H1 (cell line): Measurements from ENCODE around the gene PAFAH1B1. TPM values are rescaled to one million over a fixed set of nuclear protein-coding genes. Genes with fewer than 3 reads are reported as not detected.

ENCODE experiments used
- CTCF ChIA-PET: fragments of 300-600 bp; sonication (Branson Sonifier 250); formaldehyde crosslinking; loops from one replicate; lab custom pipeline; 2021; ENCODE audit not compliant: partially characterized antibody; lab: Charles Lee
- POLR2A ChIA-PET: fragments of 300-600 bp; sonication (Branson Sonifier 250); formaldehyde crosslinking; loops from one replicate; lab custom pipeline; 2021; ENCODE audit warnings: inconsistent platforms; ENCODE audit not compliant: partially characterized antibody; lab: Charles Lee
- DNase-seq, 2 experiments: peaks; one replicate each; pipeline versions ENCODE4 v3.0.0 to v3.0.0-alpha.2; 2010 to 2022; ENCODE audit warnings: low spot score in 2 of 2, low read depth in 1 of 2, mixed read lengths in 1 of 2
- FAIRE-seq: peaks from 2 replicates; lab custom pipeline; 2011; peaks lifted over from hg19 to GRCh38; lab: Jason Lieb, UNC
- H2AFZ ChIP-seq: 2 replicates; pipeline ENCODE4 v1.8.1; 2012; ENCODE audit warnings: low read length, inconsistent platforms
- H2AK5ac ChIP-seq: 2 replicates; pipeline ENCODE4 v1.6.1; 2013; ENCODE audit warnings: low read depth, low read length
- H2BK120ac ChIP-seq: replicated peaks from 2 replicates; pipeline ENCODE3; 2013; ENCODE audit warnings: low read depth, low read length, inconsistent platforms
- H2BK12ac ChIP-seq: 2 replicates; pipeline ENCODE4 v1.6.1; 2013; ENCODE audit warnings: low read depth, low read length
- H2BK15ac ChIP-seq: 2 replicates; pipeline ENCODE4 v1.6.1; 2013; ENCODE audit warnings: low read length
- H2BK20ac ChIP-seq: 2 replicates; pipeline ENCODE4 v1.6.1; 2013; ENCODE audit warnings: low read length
- H2BK5ac ChIP-seq: 2 replicates; pipeline ENCODE4 v1.6.1; 2013; ENCODE audit warnings: low read depth, low read length
- H3K14ac ChIP-seq: 2 replicates; pipeline ENCODE4 v1.6.1; 2013; ENCODE audit warnings: inconsistent platforms; ENCODE audit not compliant: insufficient read length
- H3K18ac ChIP-seq: 2 replicates; pipeline ENCODE4 v1.6.1; 2013; ENCODE audit warnings: low read length; ENCODE audit errors: extremely low read depth
- H3K23ac ChIP-seq: 2 replicates; pipeline ENCODE4 v1.6.1; 2013; ENCODE audit warnings: inconsistent platforms; ENCODE audit not compliant: insufficient read length
- H3K23me2 ChIP-seq: 2 replicates; pipeline ENCODE4 v1.6.1; 2013; ENCODE audit warnings: low read depth, low read length
- H3K27ac ChIP-seq: 2 replicates; pipeline ENCODE4 v1.6.1; 2011; ENCODE audit warnings: low read depth, low read length, inconsistent platforms
- H3K27me3 ChIP-seq, 4 experiments: replicated peaks in 1 of 4; 1 replicate in 1 of 4; 2 replicates in 3 of 4; pipeline versions ENCODE4 v1.6.1 to v1.8.1; 2011 to 2013; ENCODE audit warnings: low read length in 3 of 4, mild to moderate bottlenecking in 3 of 4, inconsistent platforms in 2 of 4, mixed read lengths in 2 of 4, moderate library complexity in 1 of 4; ENCODE audit not compliant: control insufficient read depth in 3 of 4, insufficient read depth in 3 of 4; ENCODE audit errors: extremely low read depth in 1 of 4
- H3K36me3 ChIP-seq, 4 experiments: 2 replicates each; pipeline versions ENCODE4 v1.6.1 to v1.8.1; 2011 to 2013; ENCODE audit warnings: mild to moderate bottlenecking in 4 of 4, low read length in 3 of 4, moderate library complexity in 2 of 4, control low read depth in 1 of 4, inconsistent platforms in 1 of 4; ENCODE audit not compliant: insufficient read depth in 4 of 4, control insufficient read depth in 2 of 4
- H3K4ac ChIP-seq: replicated peaks from 2 replicates; pipeline ENCODE3; 2013; ENCODE audit warnings: low read length, low read depth, mixed read lengths, inconsistent platforms; ENCODE audit not compliant: insufficient read length
- H3K4me1 ChIP-seq, 4 experiments: replicated peaks in 1 of 4; 1 replicate in 1 of 4; 2 replicates in 3 of 4; pipeline versions ENCODE4 v1.6.1 to v1.8.1; 2011 to 2013; ENCODE audit warnings: low read length in 3 of 4, inconsistent platforms in 2 of 4, mixed read lengths in 1 of 4; ENCODE audit not compliant: insufficient read depth in 4 of 4, control insufficient read depth in 3 of 4
- H3K4me2 ChIP-seq, 2 experiments: 2 replicates each; pipeline versions ENCODE4 v1.6.1 to v1.8.1; 2011 to 2013; ENCODE audit warnings: low read depth in 2 of 2, low read length in 2 of 2, control low read depth in 1 of 2, inconsistent platforms in 1 of 2, mild to moderate bottlenecking in 1 of 2; ENCODE audit not compliant: insufficient read depth in 1 of 2
- H3K4me3 ChIP-seq, 4 experiments: fragments of 200-600, 300-600 bp in 1 of 4; sonication (generic), shearing (Covaris generic), sonication (Bioruptor Twin) in 1 of 4; 2 replicates each; pipeline versions ENCODE4 v1.5.1 to v1.8.1; 2011 to 2016; ENCODE audit warnings: low read length in 4 of 4, low read depth in 3 of 4, control low read depth in 2 of 4, inconsistent platforms in 2 of 4, mild to moderate bottlenecking in 2 of 4, mixed read lengths in 1 of 4, moderate library complexity in 1 of 4; ENCODE audit not compliant: insufficient read depth in 2 of 4; ENCODE audit errors: extremely low read depth in 1 of 4
- H3K56ac ChIP-seq: replicated peaks from 2 replicates; pipeline ENCODE3; 2013; ENCODE audit warnings: low read depth, mild to moderate bottlenecking, mixed read lengths, low read length, inconsistent platforms; ENCODE audit not compliant: insufficient read length
- H3K79me1 ChIP-seq: 2 replicates; pipeline ENCODE4 v1.6.1; 2013; ENCODE audit warnings: low read depth, low read length, control low read depth
- H3K79me2 ChIP-seq, 2 experiments: 2 replicates each; pipeline versions ENCODE4 v1.6.1 to v1.8.1; 2012 to 2013; ENCODE audit warnings: low read length in 2 of 2, mild to moderate bottlenecking in 2 of 2, inconsistent platforms in 1 of 2; ENCODE audit not compliant: insufficient read depth in 2 of 2, control insufficient read depth in 1 of 2
- H3K9ac ChIP-seq, 4 experiments: replicated peaks in 1 of 4; 1 replicate in 1 of 4; 2 replicates in 3 of 4; pipeline versions ENCODE4 v1.6.1 to v1.8.1; 2011 to 2013; ENCODE audit warnings: low read depth in 3 of 4, low read length in 3 of 4, control low read depth in 2 of 4, mild to moderate bottlenecking in 2 of 4, moderate library complexity in 2 of 4, inconsistent platforms in 1 of 4; ENCODE audit errors: extremely low read depth in 1 of 4
- H3K9me3 ChIP-seq, 2 experiments: 2 replicates each; pipeline versions ENCODE4 v1.6.1 to v1.8.1; 2012 to 2013; ENCODE audit warnings: mild to moderate bottlenecking in 2 of 2, moderate library complexity in 2 of 2, control low read depth in 1 of 2, inconsistent platforms in 1 of 2, low read depth in 1 of 2, low read length in 1 of 2, mixed read lengths in 1 of 2; ENCODE audit not compliant: insufficient read depth in 2 of 2
- H4K20me1 ChIP-seq, 2 experiments: replicated peaks in 1 of 2; 2 replicates each; pipeline versions ENCODE3 to v1.8.1; 2011 to 2013; ENCODE audit warnings: inconsistent platforms in 2 of 2, low read length in 2 of 2, mild to moderate bottlenecking in 1 of 2; ENCODE audit not compliant: insufficient read depth in 2 of 2, control insufficient read depth in 1 of 2
- H4K5ac ChIP-seq: 2 replicates; pipeline ENCODE4 v1.6.1; 2013; ENCODE audit warnings: low read length, low read depth, mixed read lengths, inconsistent platforms; ENCODE audit not compliant: insufficient read length
- H4K8ac ChIP-seq: 2 replicates; pipeline ENCODE4 v1.8.0; 2013; ENCODE audit warnings: mild to moderate bottlenecking, moderate library complexity, low read length, inconsistent platforms; ENCODE audit not compliant: insufficient read depth; ENCODE audit errors: extremely low read depth
- H4K91ac ChIP-seq: replicated peaks from 2 replicates; pipeline ENCODE3; 2013; ENCODE audit warnings: low read length, mixed read lengths, inconsistent platforms; ENCODE audit not compliant: insufficient read length
- BCL11A ChIP-seq, 2 experiments: IDR thresholded peaks; one replicate each; pipeline ENCODE4 v1.6.1; 2011; ENCODE audit warnings: low read depth in 2 of 2, low read length in 2 of 2, mild to moderate bottlenecking in 2 of 2
- CBX8 ChIP-seq: fragments of 300-800, 300-1000 bp; sonication (generic); IDR thresholded peaks from 2 replicates; pipeline ENCODE4 v1.7.1; 2016; ENCODE audit warnings: low read depth, low read length, borderline replicate concordance
- CHD1 ChIP-seq: IDR thresholded peaks from 2 replicates; pipeline ENCODE4 v1.6.1; 2012; ENCODE audit warnings: low read depth, low read length, improper control_type of control experiment
- EGR1 ChIP-seq: IDR thresholded peaks from 2 replicates; pipeline ENCODE4 v1.6.1; 2011; ENCODE audit warnings: low read depth, low read length, borderline replicate concordance
- EP300 ChIP-seq, 2 experiments: IDR thresholded peaks; 1 replicate in 1 of 2; 2 replicates in 1 of 2; pipeline ENCODE4 v1.6.1; 2011 to 2012; ENCODE audit warnings: low read depth in 2 of 2, low read length in 2 of 2, mild to moderate bottlenecking in 2 of 2, borderline replicate concordance in 1 of 2, inconsistent platforms in 1 of 2, moderate library complexity in 1 of 2
- KDM1A ChIP-seq: fragments of 200-600, 300-600 bp; sonication (generic); IDR thresholded peaks from 2 replicates; pipeline ENCODE4 v1.7.1; 2016; ENCODE audit warnings: mild to moderate bottlenecking, low read length, borderline replicate concordance
- KDM4A ChIP-seq: IDR thresholded peaks from one replicate; pipeline ENCODE4 v1.7.1; 2012; ENCODE audit warnings: low read depth, mild to moderate bottlenecking, moderate library complexity, low read length, inconsistent platforms; ENCODE audit not compliant: severe bottlenecking
- NANOG ChIP-seq: IDR thresholded peaks from 2 replicates; pipeline ENCODE4 v1.6.1; 2011; ENCODE audit warnings: low read length, low read depth, mild to moderate bottlenecking, inconsistent platforms; ENCODE audit not compliant: insufficient read depth, poor library complexity, severe bottlenecking
- NRF1 ChIP-seq: IDR thresholded peaks from 2 replicates; pipeline ENCODE4 v1.6.1; 2011; ENCODE audit warnings: mild to moderate bottlenecking, low read depth, low read length, improper control_type of control experiment
- SUZ12 ChIP-seq: fragments of 200-600 bp; sonication (generic); IDR thresholded peaks from 2 replicates; pipeline ENCODE4 v1.6.1; 2012; ENCODE audit warnings: mild to moderate bottlenecking, inconsistent platforms, low read length, moderate library complexity, mixed read lengths
- YY1 ChIP-seq: IDR thresholded peaks from 2 replicates; pipeline ENCODE4 v1.6.1; 2011; ENCODE audit warnings: low read depth, mild to moderate bottlenecking, low read length
- ZNF274 ChIP-seq: IDR thresholded peaks from 2 replicates; pipeline ENCODE4 v1.7.0; 2012; ENCODE audit warnings: low read length, borderline replicate concordance; ENCODE audit errors: extremely low read depth
- WGBS, 2 experiments: shearing (Covaris generic) in 1 of 2; methylation state at CpG; one replicate each; pipeline versions ENCODE4 v1.1.6 to v1.1.7; 2013 to 2015; ENCODE audit warnings: low lambda C conversion rate in 2 of 2, mixed read lengths in 2 of 2, inconsistent platforms in 1 of 2, low coverage in 1 of 2, missing lambda C conversion rate in 1 of 2; ENCODE audit not compliant: insufficient replicate concordance in 2 of 2, insufficient coverage in 1 of 2, insufficient read length in 1 of 2; ENCODE audit errors: extremely low coverage in 1 of 2, missing lambda C conversion rate in 1 of 2; 5-methylcytosine and 5-hydroxymethylcytosine counted together
- polyA plus RNA-seq, 7 experiments: library from polyadenylated mRNA; depleted of rRNA in 3 of 7; stranded (reverse) in 5 of 7; unstranded in 2 of 7; fragments of >200 nt in 5 of 7; fragments of 200-250 nt in 2 of 7; gene quantifications; 1 replicate in 5 of 7; 2 replicates in 1 of 7; 4 replicates in 1 of 7; pipeline versions ENCODE4 v1.2.1 to v1.2.3, GENCODE V29; 2011 to 2013; ENCODE audit warnings: missing spikeins in 2 of 7, mixed read lengths in 2 of 7
- total RNA-seq: library from RNA; stranded (reverse); fragmentation: NEBNext Ultra II Directional; extraction: Animal tissue kit (Norgen Biotek cat#: 25700); gene quantifications from 2 replicates; pipeline ENCODE4 v1.2.1, GENCODE V29; 2021
- TF ChIP-seq, protein P1 (sequence below): IDR thresholded peaks from 2 replicates; pipeline ENCODE4 v1.6.1; 2011; ENCODE audit warnings: low read length, improper control_type of control experiment

The PAFAH1B1 gene
- total and polyA plus RNA-seq, 2 of the 8 experiments (the other 6 are each of a cell fraction or from before 2014, with no cell fraction given): 42.0 to 152 TPM

DNA sequence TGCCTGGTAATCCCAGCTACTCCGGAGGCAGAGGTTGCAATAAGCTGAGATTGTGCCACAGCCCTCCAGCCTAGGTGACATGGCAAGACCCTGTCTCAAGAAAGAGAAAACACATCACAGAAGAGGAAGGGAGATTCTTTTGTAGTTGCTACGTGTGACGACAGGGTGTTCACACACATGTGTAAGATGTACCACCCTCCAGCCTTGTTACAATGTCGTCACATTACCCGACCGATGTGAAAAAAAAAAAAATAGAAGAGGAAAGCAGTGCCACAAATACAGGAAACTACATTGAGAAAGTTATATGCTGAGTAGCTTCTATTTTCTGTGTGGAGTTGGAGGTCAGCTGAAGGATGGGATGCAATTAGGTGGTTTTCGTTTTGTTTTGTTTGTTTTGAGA, 62.1 kb downstream of the PAFAH1B1 start:
- no peak overlapping the region for H2BK15ac ChIP-seq
- no peak overlapping the region for H3K4me3 ChIP-seq
- peaks cover 0 to 4% (median 2%) of the 10 kb centered on the region in 4 experiments; a peak in 3 of 8 replicates for H3K36me3 ChIP-seq
- POLR2A ChIA-PET: interaction anchor here (0.6 to 1.7 kb wide), 3 partner anchors 10 to 33 kb away, joined by 3 to 4 read pairs (median 3); no protein-coding TSS in a partner anchor
- no peak overlapping the region for H3K27ac ChIP-seq
- no peak overlapping the region for H3K56ac ChIP-seq
- no peak overlapping the region for H3K14ac ChIP-seq
- no peak overlapping the region for H2AK5ac ChIP-seq
- no peak overlapping the region for H2BK120ac ChIP-seq
- H4K5ac ChIP-seq: no peak overlapping the region
- no peaks in the 10 kb centered on the region for H3K27me3 ChIP-seq
- no peak overlapping the region for H3K23ac ChIP-seq
- H3K23me2 ChIP-seq: no peaks in the 10 kb centered on the region
- no peaks in the 10 kb centered on the region for H3K9me3 ChIP-seq
- no peak overlapping the region for H2BK12ac ChIP-seq
- H3K9ac ChIP-seq: no peak overlapping the region
- DNase-seq (no peak), FAIRE-seq (no peak)
- peaks cover 2 to 6% of the 10 kb centered on the region in 2 experiments for H4K20me1 ChIP-seq
- no peak overlapping the region for H2BK20ac ChIP-seq
- no peak overlapping the region for H2BK5ac ChIP-seq
- no peak overlapping the region for H2AFZ ChIP-seq
- H4K8ac ChIP-seq: no peak overlapping the region
- no peak overlapping the region for H3K18ac ChIP-seq
- WGBS, 2 experiments: 81% methylated on average over 7 of the region's 7 CpGs; no CpG with 5 or more reads in 1 of the 2 experiments
- H3K4me1 ChIP-seq: no peaks in the 10 kb centered on the region
- H3K4ac ChIP-seq: no peak overlapping the region
- no peak overlapping the region for H4K91ac ChIP-seq
- H3K79me2 ChIP-seq: peaks cover 5 to 67% of the 10 kb centered on the region in 2 experiments; a peak in 3 of 4 replicates
- CTCF ChIA-PET: interaction anchor here (1.0 to 1.8 kb wide), 3 partner anchors 9 to 19 kb away, joined by 3 to 4 read pairs (median 4); no protein-coding TSS in a partner anchor
- H3K4me2 ChIP-seq: no peak overlapping the region
- H3K79me1 ChIP-seq: no peaks in the 10 kb centered on the region
- TF ChIP-seq EP300 (IDR thresholded peaks at IDR 0.05; ENCODE audit: borderline replicate concordance in 1 of 2, low read depth in 2 of 2, low read length in 2 of 2) (no peak), CBX8 (no peak), SUZ12 (no peak), EGR1 (no peak), NANOG (no peak), BCL11A (IDR thresholded peaks at IDR 0.05; ENCODE audit: low read depth in 2 of 2, low read length in 2 of 2) (no peak), YY1 (no peak), KDM4A (no peak), CHD1 (no peak), KDM1A (no peak), NRF1 (no peak), ZNF274 (no peak)
- TF ChIP-seq, protein P1, sequence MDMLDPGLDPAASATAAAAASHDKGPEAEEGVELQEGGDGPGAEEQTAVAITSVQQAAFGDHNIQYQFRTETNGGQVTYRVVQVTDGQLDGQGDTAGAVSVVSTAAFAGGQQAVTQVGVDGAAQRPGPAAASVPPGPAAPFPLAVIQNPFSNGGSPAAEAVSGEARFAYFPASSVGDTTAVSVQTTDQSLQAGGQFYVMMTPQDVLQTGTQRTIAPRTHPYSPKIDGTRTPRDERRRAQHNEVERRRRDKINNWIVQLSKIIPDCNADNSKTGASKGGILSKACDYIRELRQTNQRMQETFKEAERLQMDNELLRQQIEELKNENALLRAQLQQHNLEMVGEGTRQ: no peak
